GM21576 (cell line): ENCODE results near the gene GGT6.

ENCODE experiments used
- ATAC-seq: cut with Tn5 transposase; IDR thresholded peaks from one replicate; pipeline ENCODE4 v1.9.1; 2021; ENCODE audit warnings: mild to moderate bottlenecking, moderate library complexity; ENCODE audit not compliant: unreplicated experiment

GGT6 gene

GRCh38 chr17:4540687-4541327 lies 19.6 kb downstream of the GGT6 start:
- no peak for ATAC-seq

GRCh38 chr17:4540224-4540651 lies 20.1 kb downstream of the GGT6 start:
- no peak for ATAC-seq

DNA sequence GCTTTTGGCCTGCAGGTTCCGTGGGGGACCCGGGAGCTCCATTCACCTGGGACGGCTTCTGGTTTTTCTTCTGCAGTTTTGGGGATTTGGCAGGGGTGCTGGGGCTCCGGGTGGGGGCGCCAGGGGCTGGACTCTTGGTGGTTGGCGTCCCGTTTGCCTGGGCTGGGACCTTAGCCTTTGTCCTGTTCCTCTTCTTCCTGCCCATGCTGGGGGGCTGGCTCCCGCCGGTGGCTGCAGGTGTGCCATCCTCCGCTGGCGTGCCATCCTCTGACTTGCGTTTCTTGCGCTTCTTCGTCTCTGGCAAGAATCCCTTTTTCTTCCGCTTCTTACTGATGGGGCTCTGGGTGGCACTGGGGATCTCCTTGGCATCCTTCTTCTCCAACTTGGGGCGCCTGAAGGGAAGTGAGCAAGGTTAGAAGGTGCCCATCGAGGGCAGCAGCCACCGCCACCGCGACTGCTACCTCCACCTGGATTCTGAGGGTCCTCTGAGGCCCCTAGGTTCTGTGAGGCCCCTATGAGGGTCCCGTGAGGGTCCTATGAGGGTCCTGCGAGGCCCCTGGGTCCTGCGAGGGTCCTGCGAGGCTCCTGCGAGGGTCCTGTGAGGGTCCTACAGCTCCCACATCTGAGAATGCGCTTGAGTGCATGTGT lies 20.7 kb downstream of the GGT6 start:
- no peak for ATAC-seq

DNA sequence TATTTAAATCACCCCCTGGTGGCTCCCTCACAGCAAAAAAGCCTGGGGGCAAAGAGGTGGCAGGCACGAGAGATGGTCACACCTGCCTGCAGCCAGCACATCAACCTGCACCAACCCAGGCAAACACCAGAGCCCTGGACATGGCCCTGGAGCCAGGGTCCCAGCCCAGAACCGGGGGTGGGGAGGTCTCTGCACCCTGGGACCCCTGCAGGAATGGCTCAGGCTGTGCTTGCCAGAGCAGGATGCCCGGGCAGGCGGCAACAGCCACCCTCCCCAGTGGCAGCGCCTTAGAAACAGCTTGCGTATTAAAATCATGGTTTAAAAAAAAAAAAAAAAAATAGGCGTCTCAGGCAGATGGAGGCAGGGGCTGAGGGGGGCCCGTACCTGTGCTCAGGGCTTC lies 21.4 kb downstream of the GGT6 start:
- ATAC-seq, result no peak

- ATAC-seq, result no peak
Measured at GRCh38 chr17:4538236-4539002, 22.0 kb downstream of the GGT6 start.

DNA sequence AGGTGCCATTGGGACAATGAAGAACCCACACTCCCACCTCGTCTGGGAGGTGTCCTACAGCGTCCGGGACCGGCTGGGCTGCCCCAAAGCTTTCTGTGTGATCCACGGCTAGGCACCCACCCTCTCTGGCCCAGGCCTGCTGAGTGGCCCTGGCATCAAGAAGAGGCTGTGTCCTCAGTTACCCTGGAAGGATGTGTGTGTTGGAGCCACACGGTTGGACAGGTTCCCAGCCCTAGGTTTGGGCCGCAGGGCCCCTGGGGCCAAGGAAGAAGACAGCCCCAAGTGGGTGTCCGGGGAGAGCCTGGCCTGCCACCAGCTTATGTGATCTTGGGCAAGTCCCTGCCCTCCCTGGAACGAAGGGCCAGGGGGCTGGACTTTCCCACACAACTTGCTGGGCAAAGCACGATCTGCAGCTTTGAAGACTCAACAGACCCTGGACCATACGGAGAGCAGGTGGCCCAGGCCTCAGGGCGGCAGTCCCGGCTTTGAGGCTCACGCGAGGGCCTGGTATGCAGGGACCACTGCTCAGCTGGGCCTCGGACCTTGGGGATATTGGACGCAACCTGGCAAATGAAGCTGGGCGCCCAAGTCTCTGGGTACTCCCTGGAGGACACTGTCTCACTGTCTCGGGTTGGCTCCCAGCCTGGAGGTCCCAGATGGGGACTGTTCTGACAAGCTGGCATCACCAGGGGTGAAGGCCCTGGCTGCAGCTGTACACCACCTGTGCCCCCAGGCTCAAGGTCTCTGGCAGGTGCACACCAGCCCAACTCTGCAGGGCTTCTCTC lies 22.7 kb downstream of the GGT6 start:
- no peak for ATAC-seq

DNA sequence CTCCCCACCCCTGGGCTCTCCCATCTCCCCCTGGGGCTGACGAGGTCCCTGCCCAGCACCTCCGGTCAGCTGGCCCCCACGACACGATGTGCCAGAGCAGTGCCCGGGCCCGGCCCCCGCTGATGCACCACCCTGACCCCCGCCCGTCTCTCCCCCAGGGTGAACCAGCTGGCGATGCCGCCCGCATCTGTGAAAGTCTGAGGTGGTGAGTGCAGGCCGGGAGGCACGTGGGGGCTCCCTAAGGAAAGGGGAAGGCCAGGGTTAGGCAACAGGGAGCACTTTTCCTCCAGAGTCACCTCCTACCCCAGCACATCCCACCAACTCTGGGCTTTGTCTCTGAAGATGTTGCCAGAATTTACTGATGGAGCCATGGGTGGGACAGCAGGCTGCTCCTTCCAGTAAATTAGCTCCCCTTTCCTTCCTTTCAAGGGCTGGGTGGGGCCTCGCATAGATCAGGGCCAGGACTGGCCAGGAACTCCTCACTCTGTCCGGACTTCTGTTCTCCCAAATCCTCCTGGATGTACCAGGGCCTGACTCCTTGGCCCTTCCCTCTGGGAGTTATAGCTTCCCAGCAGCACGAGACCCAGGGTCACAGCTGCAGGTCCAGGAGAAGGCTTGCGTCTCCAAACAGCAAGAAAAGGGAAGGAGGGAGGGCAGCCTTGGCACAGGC lies 23.5 kb downstream of the GGT6 start:
- no peak for ATAC-seq

GRCh38 chr17:4536259-4536741 lies 24.1 kb downstream of the GGT6 start:
- ATAC-seq, result no peak

DNA sequence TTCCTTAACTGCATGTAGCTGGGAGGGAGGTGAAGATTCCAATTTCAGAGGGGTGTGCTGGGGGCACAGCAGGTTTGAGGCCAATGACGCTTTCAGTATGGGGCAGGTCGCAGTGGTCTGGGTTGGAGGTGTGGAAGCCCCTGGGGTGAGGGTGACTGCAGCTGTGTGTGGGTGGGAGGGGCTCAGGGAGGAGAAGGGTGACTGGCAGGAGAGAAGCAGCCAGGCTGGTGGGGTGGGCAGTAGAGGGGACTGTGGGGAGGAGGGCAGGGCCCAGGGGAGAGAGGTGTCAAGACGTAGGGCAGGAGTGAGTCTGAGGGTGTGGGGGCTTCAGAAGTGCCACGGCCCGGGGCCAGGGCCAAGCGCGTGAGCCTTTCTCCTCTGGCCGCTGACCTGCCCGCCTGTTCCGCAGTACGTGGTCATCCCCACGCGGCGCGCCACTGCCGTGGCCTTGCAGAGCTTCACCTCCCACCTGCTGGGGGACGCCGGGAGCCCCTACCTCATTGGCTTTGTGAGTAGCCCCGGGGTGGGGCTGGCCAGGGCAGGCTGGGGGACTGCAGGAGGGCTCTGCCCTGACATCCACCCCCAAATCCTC lies 24.6 kb downstream of the GGT6 start:
- ATAC-seq, result no peak

DNA sequence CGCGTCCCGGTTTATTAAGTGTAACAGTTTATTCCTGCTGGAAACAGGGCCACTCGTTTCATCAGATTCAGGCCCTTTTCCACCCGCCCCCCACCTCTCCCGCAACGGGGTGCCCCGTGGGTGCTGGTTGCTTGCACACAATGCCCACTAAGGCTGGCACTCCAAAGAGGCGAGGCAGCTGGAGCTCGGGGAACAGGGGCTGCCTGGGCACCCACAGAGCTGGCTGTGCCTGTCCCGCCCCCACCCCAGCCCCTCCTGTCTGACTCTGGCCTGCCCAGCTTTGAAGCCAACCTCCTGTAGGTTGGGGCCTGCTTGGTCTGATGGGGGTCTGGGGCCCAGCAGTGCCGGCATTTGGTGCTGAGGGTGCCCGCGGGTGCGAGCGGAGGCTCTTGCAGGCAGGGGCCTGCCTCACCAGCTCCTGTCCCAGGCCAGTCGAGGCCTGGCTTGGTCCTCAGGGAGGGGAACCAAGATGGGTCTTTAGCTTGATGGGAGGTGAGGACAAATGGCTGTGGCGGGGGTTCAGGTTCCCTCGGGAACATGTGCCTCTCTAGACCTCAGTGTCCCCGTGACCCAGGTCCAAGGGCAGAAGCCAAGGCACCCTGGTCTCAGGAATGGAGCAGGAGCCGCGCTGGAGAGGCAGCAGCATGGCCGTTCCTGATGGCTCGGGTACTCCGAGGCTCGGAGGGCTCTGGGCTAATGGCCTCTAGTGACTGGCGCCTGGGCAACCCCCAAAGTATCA lies 25.3 kb downstream of the GGT6 start:
- ATAC-seq, result no peak

- ATAC-seq, result no peak
Measured at GRCh38 chr17:4534515-4534914, 25.9 kb downstream of the GGT6 start.

DNA sequence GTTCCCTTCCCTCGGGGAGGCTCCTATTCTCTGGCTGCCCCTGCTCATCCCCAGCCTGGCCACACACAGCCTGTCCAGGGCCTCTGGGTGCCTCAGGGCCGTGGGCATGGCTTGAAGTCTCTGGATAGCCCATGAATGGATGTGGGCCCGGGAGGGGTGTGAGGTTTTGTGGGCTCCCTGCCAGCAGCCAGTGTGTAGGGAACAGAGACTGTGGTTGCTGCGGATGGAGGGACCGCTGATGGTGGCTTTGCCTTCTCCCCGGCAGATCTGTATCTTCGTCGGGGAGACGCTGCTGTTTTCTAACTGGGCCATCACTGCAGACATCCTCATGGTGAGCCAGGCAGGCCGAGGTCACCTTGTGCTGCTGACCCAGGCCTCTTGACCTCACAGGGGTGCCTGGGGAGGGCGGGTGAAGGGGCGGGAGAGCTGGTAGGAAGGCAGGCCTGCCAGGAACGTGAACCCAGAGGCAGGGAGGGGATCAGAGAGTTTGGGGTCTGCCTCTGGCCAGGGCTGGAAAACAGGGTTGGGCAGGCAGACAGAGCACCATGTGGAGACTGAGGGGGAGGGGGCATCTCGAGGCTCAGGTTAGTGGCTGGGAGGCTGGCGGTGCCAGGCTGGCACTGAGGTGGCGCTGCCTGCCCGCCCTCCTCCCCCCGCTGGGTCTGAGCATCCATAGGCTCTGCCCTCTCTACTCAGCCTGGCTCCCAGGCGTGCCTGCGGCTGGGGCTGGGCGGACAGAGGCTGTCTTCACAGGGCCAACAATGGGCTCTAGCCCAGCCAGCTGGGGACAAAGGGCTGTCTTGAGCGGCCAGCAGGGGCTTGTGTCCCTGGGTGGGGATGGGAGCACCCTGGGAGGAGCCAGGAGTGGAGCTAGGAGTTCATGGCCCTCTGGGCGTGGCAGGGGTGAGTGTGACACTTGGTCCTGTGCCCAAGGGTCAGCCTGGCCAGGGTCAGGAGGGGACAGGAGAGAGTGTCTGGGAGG lies 26.6 kb downstream of the GGT6 start:
- no peak for ATAC-seq

- ATAC-seq, result no peak
Measured at GRCh38 chr17:4532860-4533522, 27.4 kb downstream of the GGT6 start.

- ATAC-seq, result no peak
Measured at GRCh38 chr17:4531988-4532736, 28.2 kb downstream of the GGT6 start.

- no peak for ATAC-seq
Measured at GRCh38 chr17:4530799-4531730, 29.3 kb downstream of the GGT6 start.

- no peak for ATAC-seq
Measured at GRCh38 chr17:4529533-4530152, 30.7 kb downstream of the GGT6 start.
